ENCODE results near the gene ADAMTSL3.

GRCh38 chr15:83793069-83793468 lies 139.1 kb downstream of the ADAMTSL3 start:
- TF ChIP-seq CTCF (conservative IDR thresholded peaks at IDR 0.05; ENCODE audit: low read length): no peak
- no peak for TF ChIP-seq EZH2phosphoT487 (IDR thresholded peaks at IDR 0.05; ENCODE audit: borderline replicate concordance)
